Vagina (tissue), 2 donors: ENCODE results near the gene GSTA2.

ENCODE experiments used
- CTCF ChIP-seq, 3 experiments: fragments of 450-650 bp in 2 of 3; fragments of 200-600 bp in 1 of 3; sonication (generic) in 1 of 3; IDR thresholded peaks; one replicate each; pipeline ENCODE4 v1.5.1; 2017 to 2019; ENCODE audit warnings: antibody characterized with exemption in 3 of 3, mild to moderate bottlenecking in 2 of 3, moderate library complexity in 2 of 3
- POLR2A ChIP-seq, 2 donors: fragments of 450-650 bp; IDR thresholded peaks; one replicate each; pipeline ENCODE4 v1.6.1; 2017; ENCODE audit warnings: antibody characterized with exemption in 2 of 2, mild to moderate bottlenecking in 2 of 2, moderate library complexity in 2 of 2

GRCh38 chr6:52731719-52732118 is 31.6 kb downstream of the GSTA2 start:
- TF ChIP-seq POLR2A (IDR thresholded peaks at IDR 0.05) (no peak), CTCF (IDR thresholded peaks at IDR 0.05) (no peak)
